ENCODE results near the gene MTMR10.

Gene MTMR10, protein sequence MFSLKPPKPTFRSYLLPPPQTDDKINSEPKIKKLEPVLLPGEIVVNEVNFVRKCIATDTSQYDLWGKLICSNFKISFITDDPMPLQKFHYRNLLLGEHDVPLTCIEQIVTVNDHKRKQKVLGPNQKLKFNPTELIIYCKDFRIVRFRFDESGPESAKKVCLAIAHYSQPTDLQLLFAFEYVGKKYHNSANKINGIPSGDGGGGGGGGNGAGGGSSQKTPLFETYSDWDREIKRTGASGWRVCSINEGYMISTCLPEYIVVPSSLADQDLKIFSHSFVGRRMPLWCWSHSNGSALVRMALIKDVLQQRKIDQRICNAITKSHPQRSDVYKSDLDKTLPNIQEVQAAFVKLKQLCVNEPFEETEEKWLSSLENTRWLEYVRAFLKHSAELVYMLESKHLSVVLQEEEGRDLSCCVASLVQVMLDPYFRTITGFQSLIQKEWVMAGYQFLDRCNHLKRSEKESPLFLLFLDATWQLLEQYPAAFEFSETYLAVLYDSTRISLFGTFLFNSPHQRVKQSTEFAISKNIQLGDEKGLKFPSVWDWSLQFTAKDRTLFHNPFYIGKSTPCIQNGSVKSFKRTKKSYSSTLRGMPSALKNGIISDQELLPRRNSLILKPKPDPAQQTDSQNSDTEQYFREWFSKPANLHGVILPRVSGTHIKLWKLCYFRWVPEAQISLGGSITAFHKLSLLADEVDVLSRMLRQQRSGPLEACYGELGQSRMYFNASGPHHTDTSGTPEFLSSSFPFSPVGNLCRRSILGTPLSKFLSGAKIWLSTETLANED

DNA sequence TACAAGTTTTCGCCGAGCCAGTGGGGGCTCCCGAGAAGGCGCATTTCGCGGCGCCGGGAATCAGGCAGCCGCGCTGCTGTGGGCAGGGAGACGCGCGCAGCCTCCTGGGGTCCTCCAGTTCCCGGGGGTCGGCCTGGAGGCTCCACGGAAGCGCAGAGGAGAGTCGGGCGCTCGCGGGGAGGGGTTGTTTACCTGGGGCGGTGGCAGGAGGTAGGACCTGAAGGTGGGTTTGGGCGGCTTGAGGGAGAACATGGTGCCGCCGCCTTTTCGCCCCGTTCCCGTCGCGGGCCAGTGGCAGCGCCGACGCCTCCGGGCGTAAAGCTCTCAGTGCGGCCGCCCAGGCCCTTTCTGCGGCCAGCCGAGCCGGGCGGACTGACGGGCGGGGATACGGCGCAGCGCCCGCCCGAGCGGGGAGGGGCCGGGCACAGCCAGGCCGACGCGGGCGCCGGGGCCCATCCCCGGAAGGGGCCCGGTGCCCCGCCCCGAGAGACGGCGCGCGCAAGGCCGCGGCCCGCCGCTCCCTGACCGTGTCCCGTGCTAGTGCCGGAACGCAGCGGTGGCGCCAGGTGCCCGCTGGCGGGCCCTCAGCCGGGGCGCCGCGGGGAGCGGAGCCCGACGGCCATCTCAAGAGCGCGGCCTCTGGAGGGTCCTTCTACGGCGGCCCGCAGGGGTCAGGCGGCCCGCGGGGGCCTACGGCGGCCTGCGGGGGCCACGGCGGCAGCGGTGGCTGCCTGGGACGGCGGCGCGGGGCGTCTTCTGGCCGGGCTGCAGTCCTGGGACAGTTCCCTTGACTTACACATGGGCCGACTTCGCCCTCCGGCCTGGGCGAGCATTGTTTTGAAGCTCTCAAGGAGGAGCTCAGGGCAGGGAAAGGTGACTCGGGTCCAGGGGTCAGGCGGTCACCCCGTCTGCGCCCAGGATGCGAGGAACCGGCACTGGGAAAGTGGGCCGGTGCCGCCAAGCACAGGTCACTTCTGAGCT is at the start of gene MTMR10:
TSS of gene MTMR10 (minus strand) at position 374 of the 981 bp plus-strand sequence. CDS start at position 252, 122 bp downstream.
- DNase-seq: peak; percentile 86

DNA sequence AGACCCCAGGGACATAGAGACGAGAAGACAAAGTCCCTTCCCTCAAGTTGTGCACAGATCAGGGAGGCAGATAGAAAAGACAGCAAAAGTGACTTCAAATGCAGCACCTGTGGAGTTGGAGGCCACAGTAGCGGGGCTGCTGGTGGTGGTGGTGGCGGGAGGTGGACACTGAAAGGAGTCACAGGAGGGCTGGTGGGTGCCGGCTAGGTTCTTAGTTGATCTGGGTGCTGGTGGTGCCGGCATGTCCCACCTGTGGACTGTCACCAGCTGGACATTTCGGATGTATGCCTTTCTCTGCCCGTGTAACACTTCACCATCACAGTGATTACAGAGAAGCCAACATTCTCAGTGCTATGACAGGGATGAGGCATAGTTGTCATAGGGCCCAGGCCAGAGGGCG is 49.2 kb upstream of the MTMR10 start:
- no peak for DNase-seq

DNA sequence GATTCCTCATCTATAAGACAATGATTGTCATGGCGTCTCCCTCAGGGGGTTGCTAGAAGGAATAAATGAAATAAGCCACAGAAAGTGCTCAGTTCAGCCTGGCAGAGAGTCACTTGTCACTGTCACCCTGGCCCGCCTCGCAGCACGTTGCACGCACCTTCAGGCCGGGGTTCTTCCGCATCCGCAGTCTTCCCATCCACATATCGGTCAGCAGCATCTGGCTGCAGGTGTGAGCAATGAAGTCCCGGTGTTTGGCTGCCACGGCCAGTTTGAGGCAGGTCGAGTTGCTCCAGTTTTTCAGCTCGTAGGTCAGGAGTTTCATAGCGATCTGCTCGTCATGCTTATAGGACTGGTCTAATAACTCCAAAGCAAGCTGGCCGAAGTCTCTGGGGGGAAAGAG is 48.5 kb upstream of the MTMR10 start:
- DNase-seq: no peak

DNA sequence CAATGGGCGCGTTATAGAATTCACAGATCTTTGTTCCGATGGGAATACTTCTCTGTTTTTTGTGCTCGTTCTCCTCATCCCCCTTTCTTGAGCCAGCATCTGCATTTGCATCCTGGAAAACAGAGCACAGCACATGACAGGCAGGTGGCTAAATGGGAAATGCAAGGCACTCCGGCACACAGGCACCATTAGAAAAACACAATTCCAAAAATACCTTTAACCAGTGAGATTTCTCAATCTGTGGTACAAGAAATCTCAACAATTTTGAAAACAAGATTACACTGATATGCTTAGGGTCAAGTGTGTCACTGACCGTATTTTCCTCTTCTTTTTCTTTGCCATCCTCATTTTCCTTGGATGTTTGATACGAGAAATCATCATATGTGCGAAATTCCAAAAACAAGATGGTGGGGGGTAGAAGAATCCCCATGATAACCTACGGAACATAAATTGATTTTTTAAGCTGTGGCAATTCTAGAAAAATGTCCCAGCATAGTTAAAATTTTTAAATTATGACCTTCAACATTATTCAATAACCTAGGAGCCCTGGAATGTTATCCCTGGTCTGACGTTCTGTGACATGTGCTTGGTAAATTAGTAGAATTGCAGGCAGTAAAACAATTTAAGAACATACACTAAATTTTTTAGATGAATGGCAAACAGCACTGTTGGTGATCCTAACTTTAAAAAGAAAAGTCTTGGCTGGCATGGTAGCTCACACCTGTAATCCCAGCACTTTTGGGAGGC is 46.5 kb upstream of the MTMR10 start:
- no peak for DNase-seq

DNA sequence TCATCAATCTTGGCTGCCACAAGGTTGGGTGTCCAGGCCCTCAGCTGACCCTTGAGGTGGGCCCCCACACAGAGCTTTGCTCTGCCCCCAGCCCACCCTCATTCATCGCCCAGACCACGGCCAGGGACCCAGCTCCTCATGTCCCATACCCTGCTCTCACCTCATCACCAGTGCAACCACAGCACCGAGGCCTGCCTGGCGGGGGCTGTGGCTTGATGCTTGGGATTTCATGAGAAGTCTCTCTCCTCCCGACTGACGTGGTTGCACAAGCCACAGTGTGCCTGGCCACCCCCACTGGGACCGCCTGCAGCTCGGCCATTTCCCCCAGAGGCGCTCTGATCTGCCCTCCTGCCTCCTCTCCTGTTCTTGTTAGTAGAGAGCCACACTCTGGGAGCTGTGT is 45.4 kb upstream of the MTMR10 start:
- no peak for DNase-seq

DNA sequence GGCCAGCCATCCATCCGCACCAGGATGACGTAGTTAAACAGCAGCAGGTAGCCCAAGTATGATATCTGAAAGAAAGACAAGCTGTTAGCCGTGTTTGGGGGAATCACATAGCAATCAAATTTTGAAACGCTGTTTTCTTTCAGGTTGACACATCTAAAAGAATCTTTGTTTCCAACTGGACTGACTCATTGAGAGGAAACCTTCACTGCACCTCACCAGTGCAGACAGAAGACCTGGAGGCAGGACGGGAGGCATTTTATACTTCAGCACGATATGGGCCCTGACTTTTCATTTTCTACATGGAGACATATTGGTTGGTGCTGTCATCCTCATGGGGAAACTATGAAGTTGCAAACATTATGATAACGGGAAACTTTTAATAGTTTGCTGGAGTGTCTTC is 44.2 kb upstream of the MTMR10 start:
- DNase-seq: no peak

DNA sequence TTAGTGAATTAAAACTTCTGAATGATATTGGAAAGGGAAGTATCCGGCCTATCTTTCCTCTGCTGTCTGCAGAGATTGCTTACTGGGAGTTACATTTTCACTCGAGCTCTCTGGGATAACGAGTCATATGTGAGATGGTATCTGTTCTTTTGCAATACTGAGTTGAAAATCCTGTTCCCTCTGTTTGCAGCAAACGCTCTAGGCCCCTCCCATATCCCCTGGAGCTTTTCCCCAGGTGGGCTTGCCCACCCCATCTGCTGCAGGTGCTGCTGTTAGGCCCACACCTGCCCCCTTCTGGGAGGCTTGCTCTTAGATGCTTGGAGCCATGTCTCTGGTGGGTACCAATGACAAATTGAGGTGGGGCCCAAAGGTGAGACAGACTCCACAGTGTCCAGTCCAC is 42.7 kb upstream of the MTMR10 start:
- no peak for DNase-seq

DNA sequence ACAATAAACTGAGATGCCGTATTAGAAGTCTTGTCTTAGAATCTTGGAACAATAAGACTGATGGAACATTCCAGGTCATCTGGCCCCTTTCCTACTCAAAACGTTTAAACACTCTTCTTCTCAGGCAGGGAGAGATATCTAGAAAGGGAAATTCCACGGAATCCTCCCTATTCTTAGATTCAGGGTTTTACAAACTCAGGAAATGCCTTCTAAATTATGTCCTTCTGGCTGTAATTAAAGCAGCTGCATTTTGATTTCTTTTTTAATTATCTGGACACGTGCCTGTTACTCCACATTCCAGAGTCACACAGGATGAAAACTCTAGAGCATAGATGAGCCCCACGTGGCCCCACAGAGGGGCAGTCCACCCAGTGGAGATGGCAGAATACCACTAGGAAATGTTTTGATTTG is 41.5 kb upstream of the MTMR10 start:
- no peak for DNase-seq

DNA sequence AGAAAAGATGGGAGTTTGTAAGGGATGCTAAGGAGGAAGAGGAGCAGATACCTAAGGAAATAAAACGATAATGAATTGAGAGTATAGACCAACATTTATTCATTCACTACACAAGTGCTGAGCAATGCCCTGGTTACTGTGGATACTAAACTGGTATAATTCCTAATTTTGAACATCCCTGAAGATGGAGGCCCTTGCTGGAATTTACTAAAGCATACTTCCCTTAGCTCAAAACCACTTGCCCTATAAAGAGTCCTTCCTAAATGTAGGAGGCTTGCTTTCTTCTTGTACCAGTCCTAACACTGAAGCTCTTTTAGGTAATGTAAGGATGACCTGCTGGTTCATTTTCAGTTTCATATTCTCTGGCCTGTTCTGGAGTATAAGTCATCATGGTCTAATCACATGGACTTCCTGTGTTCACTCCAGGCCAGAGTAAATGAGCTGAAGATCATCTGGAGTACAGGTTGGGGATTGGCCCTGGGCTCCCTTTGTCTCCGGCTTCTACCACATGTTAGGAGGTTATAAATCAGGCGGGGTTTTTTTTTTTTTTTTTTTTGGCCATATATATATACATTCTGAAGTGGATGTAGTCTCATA is 40.1 kb upstream of the MTMR10 start:
- no peak for DNase-seq

DNA sequence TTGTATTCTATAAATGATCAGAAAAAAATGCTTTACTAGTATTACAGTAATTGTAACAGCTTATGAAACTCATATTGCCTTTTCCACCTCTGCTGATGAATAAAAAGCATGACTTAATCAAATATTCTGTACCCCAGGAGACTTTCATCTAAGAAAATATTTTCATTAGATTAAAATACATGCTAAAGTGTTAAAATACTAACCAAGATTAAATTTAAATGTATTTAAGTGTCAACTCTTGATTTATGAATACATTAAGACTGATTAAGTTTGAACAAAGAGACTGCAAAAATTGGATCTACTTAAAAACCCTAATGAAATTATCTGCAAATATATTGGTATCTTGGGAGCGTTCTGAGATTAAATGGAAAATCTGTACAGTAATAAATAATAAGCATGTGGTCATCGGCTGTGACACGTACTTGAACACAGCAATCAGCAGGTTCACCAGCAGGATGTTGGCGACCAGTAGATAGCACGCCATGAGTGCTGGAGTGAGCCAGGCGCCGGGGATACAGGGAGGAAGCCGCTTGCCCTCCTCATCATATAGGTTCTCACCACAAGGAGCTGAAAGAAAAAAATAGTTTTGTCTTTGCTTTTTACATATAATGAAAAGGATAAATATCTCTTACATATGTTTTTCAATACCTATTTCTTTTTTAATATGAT is 36.6 kb upstream of the MTMR10 start:
- peak; percentile 57 for DNase-seq

DNA sequence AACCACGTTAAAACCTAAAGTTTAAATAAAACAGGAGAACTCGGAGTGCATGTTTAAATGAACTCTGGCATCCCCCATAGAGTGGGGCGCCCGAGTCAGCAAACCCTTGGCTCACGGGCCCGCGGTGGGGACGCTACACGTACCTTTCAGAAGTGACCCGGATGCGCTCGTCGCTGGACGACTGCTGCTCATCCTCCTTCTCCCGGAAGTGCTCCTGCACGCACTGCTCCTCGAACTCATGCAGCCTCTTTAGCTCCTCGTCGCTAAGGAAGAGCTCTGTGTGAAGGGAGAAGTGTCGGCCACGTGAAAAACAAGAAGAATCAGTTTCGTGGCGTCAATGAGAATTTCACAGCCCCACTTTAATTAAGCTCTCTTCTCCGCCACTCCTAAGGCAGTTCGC is 34.6 kb upstream of the MTMR10 start:
- DNase-seq: no peak

DNA sequence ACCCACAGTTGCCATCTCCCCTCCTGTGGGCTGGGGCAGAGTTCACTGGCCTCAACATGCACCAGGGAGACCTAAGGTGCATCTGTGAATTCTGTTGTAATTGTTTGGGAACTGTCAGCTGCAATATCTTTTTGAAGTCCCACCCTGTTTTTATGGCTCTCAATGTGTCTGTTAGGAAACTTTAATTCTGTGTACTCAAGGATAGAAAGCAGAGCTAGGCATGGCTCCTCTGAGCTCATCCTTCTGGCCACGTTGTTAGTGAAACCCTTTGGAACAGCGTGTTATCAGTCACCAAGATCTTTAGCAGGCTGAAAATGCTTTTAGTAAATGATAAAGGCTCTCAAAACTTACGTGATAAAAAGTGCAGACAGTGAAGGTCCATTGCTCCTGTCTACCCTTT is 33.6 kb upstream of the MTMR10 start:
- DNase-seq: no peak

DNA sequence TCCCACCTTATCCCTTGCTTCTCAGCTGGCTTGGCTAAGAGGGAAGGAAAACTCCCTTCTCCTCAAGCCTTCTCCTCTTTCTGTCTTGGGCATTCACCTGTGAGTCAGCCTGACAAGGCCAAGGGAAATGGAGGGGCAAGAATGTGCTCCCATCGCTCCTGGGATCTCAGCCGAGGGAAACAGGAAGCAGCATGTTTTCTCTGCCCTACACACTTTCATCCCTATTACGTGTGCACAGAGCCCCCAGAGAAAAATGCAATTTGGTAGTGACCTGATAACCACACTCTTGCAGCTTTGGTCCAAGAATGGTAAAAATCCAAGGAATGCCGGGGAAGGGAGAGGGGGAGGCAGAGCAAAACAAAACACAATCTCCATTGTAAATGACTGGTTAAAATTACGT is 32.9 kb upstream of the MTMR10 start:
- no peak for DNase-seq

DNA sequence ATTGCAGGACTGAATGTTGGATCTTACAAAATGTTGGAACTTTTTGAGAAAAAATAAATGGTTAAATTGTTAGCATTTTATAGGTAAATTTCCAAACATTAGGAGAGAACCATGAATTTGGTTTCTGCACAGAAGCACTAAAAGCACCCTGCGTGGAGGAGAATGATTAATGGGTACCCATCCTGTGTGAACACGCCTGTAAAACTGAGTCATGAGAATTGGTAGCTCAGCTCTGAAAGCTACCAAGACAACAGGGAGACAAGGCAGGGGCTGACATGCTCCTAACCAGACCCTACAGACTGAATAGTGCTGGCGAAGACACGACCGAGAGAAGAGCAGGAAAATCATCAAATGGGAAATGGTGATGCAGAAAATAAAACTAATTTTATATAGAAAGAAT is 32.4 kb upstream of the MTMR10 start:
- DNase-seq: no peak

DNA sequence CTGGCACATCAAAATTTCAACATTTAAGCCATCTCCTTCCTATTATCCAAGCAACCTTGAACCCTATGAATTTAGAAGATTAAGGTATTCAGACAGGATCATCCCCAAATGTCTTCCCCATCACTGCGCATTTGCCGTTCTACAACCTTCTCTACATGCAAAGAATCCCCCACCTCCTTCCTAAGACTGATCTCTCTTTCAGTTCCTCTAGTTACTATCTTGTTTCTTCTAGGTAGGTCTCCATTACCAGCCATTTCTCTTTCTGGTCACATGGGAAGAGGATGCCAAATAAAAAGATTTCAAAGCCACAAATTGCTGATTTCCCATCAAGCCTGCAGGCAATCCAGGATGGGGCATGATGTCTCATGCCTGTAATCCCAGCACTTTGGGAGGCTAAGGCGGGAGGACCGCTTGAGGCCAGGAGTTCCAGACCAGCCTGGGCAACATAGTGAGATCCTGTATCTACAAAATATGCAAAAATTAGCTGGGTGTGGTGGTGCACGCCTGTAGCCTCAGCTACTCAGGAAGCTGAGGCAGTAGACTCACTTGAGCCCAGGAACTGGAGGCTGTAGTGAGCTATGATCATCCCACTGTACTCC is 29.7 kb upstream of the MTMR10 start:
- no peak for DNase-seq

DNA sequence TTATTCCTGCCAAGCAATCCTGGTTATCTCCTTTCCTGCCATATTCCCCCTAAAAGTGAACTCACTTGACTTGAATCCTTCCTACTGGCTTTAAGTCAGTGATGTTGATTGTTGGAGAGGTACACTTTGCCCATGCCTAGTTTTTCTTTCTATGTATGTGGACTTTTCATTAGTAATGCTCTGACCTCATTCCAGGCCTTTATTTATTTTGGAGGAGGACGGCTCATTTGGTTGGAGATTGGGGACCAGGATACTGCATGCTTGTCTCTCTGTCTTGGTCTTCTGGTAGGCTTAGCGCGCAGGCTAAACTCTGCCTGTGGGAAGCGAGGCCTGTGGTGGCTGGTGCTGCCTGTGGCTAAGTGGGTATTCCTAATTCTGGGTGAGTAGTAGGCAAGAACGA is 29.1 kb upstream of the MTMR10 start:
- DNase-seq: no peak

DNA sequence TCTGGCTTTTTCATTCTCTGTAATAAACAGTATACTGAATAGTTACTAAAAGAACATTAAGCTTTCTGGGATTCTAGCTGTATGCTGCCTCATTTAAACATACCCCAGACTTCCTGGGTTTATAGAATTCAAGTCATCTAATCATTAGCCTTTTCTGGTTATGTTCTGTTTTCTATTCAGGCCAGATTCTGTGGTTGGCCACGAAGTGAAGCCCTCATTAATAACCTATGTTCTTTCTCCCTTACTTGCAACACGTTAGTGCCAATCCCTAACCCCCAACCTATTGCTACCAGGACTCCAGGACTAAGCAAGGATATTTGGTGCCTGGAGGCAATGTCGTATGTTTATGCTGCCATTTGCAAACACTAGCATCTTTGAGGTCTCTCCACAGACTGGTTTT is 28.6 kb upstream of the MTMR10 start:
- DNase-seq: no peak

DNA sequence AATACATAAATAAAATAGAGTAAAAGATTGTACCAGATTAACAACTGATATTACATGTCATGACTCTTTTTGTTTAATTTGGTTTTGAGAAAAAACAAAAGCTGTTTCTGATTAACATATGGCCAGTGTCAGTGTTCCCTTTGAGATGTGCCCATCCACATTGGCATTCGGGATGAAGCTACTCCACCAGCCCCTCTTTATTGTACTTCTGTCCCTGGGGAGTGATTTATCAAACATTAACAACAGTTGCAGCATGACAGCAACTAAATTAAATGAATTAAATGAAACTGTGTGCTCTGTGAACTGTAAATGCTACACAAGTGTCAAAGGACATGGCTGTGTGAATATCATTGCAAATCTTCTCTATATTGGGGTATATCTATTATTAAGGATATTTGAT is 25.9 kb upstream of the MTMR10 start:
- DNase-seq: no peak

DNA sequence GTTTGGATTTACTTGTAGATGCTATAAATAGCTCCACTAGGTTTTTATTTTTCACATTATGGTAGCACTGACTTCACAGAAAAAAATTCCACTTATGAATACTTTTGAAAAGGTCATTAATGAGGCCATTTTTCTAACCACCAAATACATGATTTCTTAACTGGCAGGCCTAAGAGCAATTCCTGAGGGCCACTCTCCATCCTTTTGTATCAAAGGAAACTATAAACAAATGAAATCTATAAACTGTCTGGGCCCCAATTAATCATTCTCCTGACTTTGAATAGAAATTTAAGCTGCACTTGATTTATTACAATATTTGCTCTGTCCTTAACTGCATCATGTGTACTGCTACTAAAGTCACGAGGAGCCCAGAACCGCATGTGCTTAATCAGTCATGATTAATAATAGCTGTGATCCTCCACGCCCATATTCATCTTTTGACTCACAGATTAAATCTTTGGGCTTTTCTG is 25.1 kb upstream of the MTMR10 start:
- no peak for DNase-seq

DNA sequence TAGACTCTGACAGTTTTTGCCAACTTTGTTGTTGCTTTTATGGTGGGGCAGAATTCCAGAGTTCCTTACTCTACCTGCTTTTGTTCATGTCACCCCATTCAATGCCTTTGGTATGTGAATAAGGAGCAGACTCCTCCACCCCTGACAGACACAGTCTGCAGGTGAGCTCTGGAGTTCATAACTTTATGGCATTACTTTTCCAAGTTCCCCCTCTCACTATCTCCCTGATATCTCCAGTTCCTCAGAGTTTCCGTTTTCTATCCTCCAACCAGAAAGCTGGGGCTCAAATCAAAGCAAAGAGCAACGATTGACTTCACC is 23.1 kb upstream of the MTMR10 start:
- no peak for DNase-seq

All from hematopoietic multipotent progenitor cell treated with erythropoietin and hydrocortisone succinate and interleukin-3 and kit ligand, for 6 days (in vitro differentiated cells).